ENCODE results near the gene DNAAF1.
A peak's percentile ranks its signal among the peaks of the same experiment; 100 is the strongest.

The DNAAF1 gene

DNA sequence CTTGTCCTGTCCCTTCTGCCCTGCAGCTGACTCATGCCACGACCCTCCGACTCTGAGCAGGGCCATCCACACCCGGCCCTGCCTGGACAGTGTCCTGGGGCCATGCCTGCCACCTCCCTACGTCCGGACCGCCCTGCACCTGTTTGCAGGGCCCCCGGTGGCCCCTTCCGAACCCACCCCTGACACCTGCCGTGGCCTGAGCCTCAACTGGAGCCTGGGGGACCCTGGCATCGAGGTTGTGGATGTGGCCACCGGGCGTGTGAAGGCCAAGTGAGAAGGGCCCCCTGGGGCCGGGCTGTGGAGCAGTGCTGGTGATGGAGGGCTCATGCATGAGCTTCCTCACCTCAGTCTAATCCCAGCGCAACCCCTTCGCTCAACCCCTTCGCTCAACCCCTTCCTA, 51.0 kb downstream of the DNAAF1 start:
- no peaks in the 10 kb centered on the region for H3K27me3 ChIP-seq (ENCODE audit: insufficient read depth, poor library complexity, severe bottlenecking)
- H3K27ac ChIP-seq (ENCODE audit: poor library complexity, severe bottlenecking), result no peak overlapping the region
- TF ChIP-seq, protein P1, sequence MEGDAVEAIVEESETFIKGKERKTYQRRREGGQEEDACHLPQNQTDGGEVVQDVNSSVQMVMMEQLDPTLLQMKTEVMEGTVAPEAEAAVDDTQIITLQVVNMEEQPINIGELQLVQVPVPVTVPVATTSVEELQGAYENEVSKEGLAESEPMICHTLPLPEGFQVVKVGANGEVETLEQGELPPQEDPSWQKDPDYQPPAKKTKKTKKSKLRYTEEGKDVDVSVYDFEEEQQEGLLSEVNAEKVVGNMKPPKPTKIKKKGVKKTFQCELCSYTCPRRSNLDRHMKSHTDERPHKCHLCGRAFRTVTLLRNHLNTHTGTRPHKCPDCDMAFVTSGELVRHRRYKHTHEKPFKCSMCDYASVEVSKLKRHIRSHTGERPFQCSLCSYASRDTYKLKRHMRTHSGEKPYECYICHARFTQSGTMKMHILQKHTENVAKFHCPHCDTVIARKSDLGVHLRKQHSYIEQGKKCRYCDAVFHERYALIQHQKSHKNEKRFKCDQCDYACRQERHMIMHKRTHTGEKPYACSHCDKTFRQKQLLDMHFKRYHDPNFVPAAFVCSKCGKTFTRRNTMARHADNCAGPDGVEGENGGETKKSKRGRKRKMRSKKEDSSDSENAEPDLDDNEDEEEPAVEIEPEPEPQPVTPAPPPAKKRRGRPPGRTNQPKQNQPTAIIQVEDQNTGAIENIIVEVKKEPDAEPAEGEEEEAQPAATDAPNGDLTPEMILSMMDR (IDR thresholded peaks at IDR 0.05; ENCODE audit: poor library complexity, severe bottlenecking), result no peak
- H3K4me1 ChIP-seq (ENCODE audit: insufficient read depth, poor library complexity, severe bottlenecking), result peaks cover 10% of the 10 kb centered on the region
- no peaks in the 10 kb centered on the region for H3K36me3 ChIP-seq (ENCODE audit: low read depth)
- no peak for ATAC-seq (ENCODE audit: low read depth)
- no peak overlapping the region for H3K4me3 ChIP-seq (ENCODE audit: severe bottlenecking)
- no peak for DNase-seq (ENCODE audit: low spot score)
- no peaks in the 10 kb centered on the region for H3K9me3 ChIP-seq (ENCODE audit: severe bottlenecking)

DNA sequence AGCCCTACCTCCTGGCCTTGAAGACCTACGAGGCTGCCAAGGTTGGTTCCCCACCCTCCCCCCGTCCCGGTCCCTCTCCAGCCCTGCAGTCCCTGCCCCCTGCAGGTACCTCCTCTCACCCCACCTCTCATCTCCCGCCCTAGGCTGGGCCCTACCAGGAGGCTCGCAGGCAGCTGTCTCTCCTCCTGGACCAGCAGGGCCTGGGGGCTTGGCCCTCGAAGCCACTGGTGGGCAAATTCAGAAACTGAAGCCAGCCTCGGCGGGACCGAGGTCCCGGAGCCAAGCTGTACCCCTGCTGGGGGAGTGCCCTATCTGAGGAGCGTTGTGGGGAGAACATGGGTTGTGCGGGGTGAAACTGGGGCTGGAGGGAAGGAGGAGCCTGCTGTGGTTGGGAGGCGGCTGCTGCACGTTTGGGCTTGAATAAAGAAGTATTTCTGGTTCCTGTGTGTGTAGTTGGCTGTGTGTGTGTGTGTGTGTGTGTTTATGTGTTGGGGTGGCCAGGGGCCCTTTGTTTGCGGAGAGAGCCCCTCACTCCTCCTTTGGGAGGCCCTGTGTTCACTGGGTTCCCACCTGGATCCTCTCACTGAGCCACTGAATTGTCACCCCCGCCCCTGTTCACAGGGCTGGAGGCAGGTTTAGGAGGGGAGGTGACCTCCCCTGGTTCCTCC, 51.8 kb downstream of the DNAAF1 start:
- peaks cover 10% of the 10 kb centered on the region for H3K4me1 ChIP-seq (ENCODE audit: insufficient read depth, poor library complexity, severe bottlenecking)
- no peaks in the 10 kb centered on the region for H3K9me3 ChIP-seq (ENCODE audit: severe bottlenecking)
- H3K4me3 ChIP-seq (ENCODE audit: severe bottlenecking), result no peak overlapping the region
- TF ChIP-seq, protein P1 (IDR thresholded peaks at IDR 0.05; ENCODE audit: poor library complexity, severe bottlenecking), result no peak
- no peaks in the 10 kb centered on the region for H3K36me3 ChIP-seq (ENCODE audit: low read depth)
- H3K27me3 ChIP-seq (ENCODE audit: insufficient read depth, poor library complexity, severe bottlenecking), result no peaks in the 10 kb centered on the region
- ATAC-seq (ENCODE audit: low read depth) (peak; percentile 60), DNase-seq (ENCODE audit: low spot score) (no peak)
- H3K27ac ChIP-seq (ENCODE audit: poor library complexity, severe bottlenecking), result no peak overlapping the region

DNA sequence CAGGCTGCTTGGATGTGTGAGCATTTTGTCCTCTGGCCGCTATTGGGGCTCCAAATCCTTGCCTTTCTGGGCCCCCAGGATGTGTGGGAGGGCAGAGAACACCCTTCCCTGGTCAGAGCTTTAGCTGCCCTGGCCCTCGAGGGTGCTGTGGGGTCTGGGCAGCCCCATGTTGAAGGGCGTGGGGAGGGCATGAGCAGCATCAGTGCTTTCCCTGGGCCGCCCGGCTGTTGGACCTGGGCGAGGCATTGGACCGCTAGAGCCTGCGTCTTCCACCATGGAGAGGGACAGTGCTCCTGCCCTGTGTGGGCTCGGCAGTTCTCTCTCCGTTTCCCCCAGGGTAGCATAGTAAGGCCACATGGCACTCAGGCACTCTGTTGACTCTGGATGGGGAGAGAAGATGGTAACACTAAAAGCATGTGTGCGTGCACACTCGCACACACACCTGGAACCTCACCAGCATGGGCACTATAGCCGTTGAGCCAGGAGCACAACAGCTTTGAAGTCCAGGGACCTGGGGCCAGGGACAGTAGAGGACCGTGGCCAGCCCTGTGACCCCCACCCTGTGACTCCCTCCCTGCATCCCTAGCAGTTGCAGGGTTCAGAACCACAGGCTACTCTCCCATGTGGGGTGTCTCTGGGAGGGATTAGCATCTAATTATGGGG, 52.5 kb downstream of the DNAAF1 start:
- no peak overlapping the region for H3K27ac ChIP-seq (ENCODE audit: poor library complexity, severe bottlenecking)
- DNase-seq (ENCODE audit: low spot score) (no peak), ATAC-seq (ENCODE audit: low read depth) (no peak)
- no peaks in the 10 kb centered on the region for H3K27me3 ChIP-seq (ENCODE audit: insufficient read depth, poor library complexity, severe bottlenecking)
- H3K4me1 ChIP-seq (ENCODE audit: insufficient read depth, poor library complexity, severe bottlenecking), result peaks cover 10% of the 10 kb centered on the region
- TF ChIP-seq, protein P1 (IDR thresholded peaks at IDR 0.05; ENCODE audit: poor library complexity, severe bottlenecking), result no peak
- no peak overlapping the region for H3K4me3 ChIP-seq (ENCODE audit: severe bottlenecking)
- no peaks in the 10 kb centered on the region for H3K9me3 ChIP-seq (ENCODE audit: severe bottlenecking)
- H3K36me3 ChIP-seq (ENCODE audit: low read depth), result no peaks in the 10 kb centered on the region

DNA sequence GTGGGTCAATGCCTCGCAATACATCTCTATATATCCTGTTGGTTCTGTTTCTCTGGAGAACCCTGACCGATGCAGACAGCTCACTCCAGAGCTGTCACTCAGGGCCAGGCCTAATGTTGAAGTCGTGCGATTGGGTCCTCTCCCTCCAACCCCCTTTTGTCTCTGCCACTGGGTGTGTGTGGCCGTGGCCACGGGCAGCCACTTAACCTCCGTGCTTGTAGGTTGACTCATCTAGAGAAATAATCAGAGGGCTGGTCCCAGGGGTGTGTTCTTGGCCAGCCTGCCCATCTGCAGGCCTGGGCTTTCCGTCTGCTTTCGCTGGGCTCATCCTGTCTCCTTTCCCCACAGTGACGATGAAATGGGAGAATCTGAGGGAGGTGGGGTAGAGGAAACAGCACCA, 53.3 kb downstream of the DNAAF1 start:
- no peak for DNase-seq (ENCODE audit: low spot score)
- no peak overlapping the region for H3K4me3 ChIP-seq (ENCODE audit: severe bottlenecking)
- ATAC-seq (ENCODE audit: low read depth), result peak; percentile 69

More for the DNA sequence above, 53.3 kb downstream of the DNAAF1 start:
- H3K27me3 ChIP-seq (ENCODE audit: insufficient read depth, poor library complexity, severe bottlenecking), result no peaks in the 10 kb centered on the region
- H3K27ac ChIP-seq (ENCODE audit: poor library complexity, severe bottlenecking), result no peak overlapping the region
- TF ChIP-seq, protein P1 (IDR thresholded peaks at IDR 0.05; ENCODE audit: poor library complexity, severe bottlenecking), result no peak
- H3K9me3 ChIP-seq (ENCODE audit: severe bottlenecking), result no peaks in the 10 kb centered on the region
- peaks cover 10% of the 10 kb centered on the region for H3K4me1 ChIP-seq (ENCODE audit: insufficient read depth, poor library complexity, severe bottlenecking)
- no peaks in the 10 kb centered on the region for H3K36me3 ChIP-seq (ENCODE audit: low read depth)

Data from RWPE2 (cell line).